HEK293 (cell line): Measurements from ENCODE around the gene C1QTNF12.

Experiments used
- CTCF ChIA-PET: fragments of 350-600 bp; formaldehyde crosslinking; extraction: SDS; loops from one replicate; lab custom pipeline; 2021; ENCODE audit warnings: antibody characterized with exemption; lab: Yijun Ruan, JAX
- POLR2A ChIA-PET: fragments of 300-600 bp; formaldehyde crosslinking; extraction: SDS; loops from one replicate; lab custom pipeline; 2020; ENCODE audit warnings: antibody characterized with exemption, inconsistent platforms; lab: Yijun Ruan, JAX
- H3K27ac ChIP-seq: fragments of 200-500 bp; sonication (Bioruptor generic); 2 replicates; pipeline ENCODE4 v1.5.1; 2014; ENCODE audit warnings: low read depth, low read length, control low read depth, inconsistent platforms; ENCODE audit errors: extremely low read depth
- H3K36me3 ChIP-seq, 2 experiments: fragments of 200-500 bp in 1 of 2; sonication (Bioruptor generic) in 1 of 2; 1 replicate in 1 of 2; 2 replicates in 1 of 2; pipeline ENCODE4 v1.5.1; 2014 to 2017; ENCODE audit warnings: inconsistent platforms in 2 of 2, low read length in 2 of 2; ENCODE audit not compliant: control insufficient read depth in 2 of 2, insufficient read depth in 1 of 2
- H3K4me1 ChIP-seq: fragments of 200-500 bp; sonication (Bioruptor generic); 2 replicates; pipeline ENCODE4 v1.5.1; 2014; ENCODE audit warnings: mild to moderate bottlenecking, low read length, inconsistent platforms; ENCODE audit not compliant: control insufficient read depth, insufficient read depth
- H3K4me3 ChIP-seq: 2 replicates; pipeline ENCODE4 v1.5.1; 2011; ENCODE audit warnings: low read depth, mild to moderate bottlenecking, control low read depth, low read length, moderate library complexity
- H3K9me3 ChIP-seq: fragments of 200-500 bp; sonication (Bioruptor generic); 2 replicates; pipeline ENCODE4 v1.5.1; 2014; ENCODE audit warnings: low read depth, low read length, inconsistent platforms; ENCODE audit not compliant: control insufficient read depth, insufficient read depth
- EGR2 ChIP-seq: fragments of 450-650 bp; formaldehyde crosslinking; IDR thresholded peaks from 2 replicates; pipeline ENCODE4 v1.5.1; 2016; ENCODE audit warnings: low read depth, missing biosample characterization, missing genetic modification characterization
- HIC1 ChIP-seq: fragments of 450-650 bp; formaldehyde crosslinking; IDR thresholded peaks from 2 replicates; pipeline ENCODE4 v1.5.1; 2016; ENCODE audit warnings: missing biosample characterization, missing genetic modification characterization
- KLF8 ChIP-seq: fragments of 450-650 bp; formaldehyde crosslinking; IDR thresholded peaks from 2 replicates; pipeline ENCODE4 v1.5.1; 2016; ENCODE audit warnings: missing biosample characterization, missing genetic modification characterization
- KLF9 ChIP-seq: fragments of 450-650 bp; formaldehyde crosslinking; IDR thresholded peaks from 2 replicates; pipeline ENCODE4 v1.5.1; 2016; ENCODE audit warnings: missing biosample characterization, missing genetic modification characterization, low read depth
- PRDM10 ChIP-seq: fragments of 450-650 bp; formaldehyde crosslinking; IDR thresholded peaks from 2 replicates; pipeline ENCODE4 v1.5.1; 2016; ENCODE audit warnings: missing biosample characterization, missing genetic modification characterization
- REPIN1 ChIP-seq: fragments of 450-650 bp; formaldehyde crosslinking; IDR thresholded peaks from 2 replicates; pipeline ENCODE4 v1.5.1; 2017; ENCODE audit warnings: missing biosample characterization, missing genetic modification characterization, low read depth
- ZBTB20 ChIP-seq: fragments of 450-650 bp; formaldehyde crosslinking; IDR thresholded peaks from 2 replicates; pipeline ENCODE4 v1.5.1; 2016; ENCODE audit warnings: missing biosample characterization, missing genetic modification characterization
- ZFHX2 ChIP-seq: fragments of 450-650 bp; formaldehyde crosslinking; conservative IDR thresholded peaks from 2 replicates; pipeline ENCODE4 v1.5.1; 2016; ENCODE audit warnings: missing biosample characterization, missing genetic modification characterization
- ZNF184 ChIP-seq: fragments of 450-650 bp; IDR thresholded peaks from 2 replicates; pipeline ENCODE4 v1.5.1; 2018; ENCODE audit warnings: missing biosample characterization, mild to moderate bottlenecking, missing genetic modification characterization
- ZNF19 ChIP-seq: fragments of 450-650 bp; formaldehyde crosslinking; IDR thresholded peaks from 2 replicates; pipeline ENCODE4; 2016; ENCODE audit warnings: missing biosample characterization, missing genetic modification characterization, low read depth
- ZNF433 ChIP-seq: fragments of 450-650 bp; formaldehyde crosslinking; IDR thresholded peaks from 2 replicates; pipeline ENCODE4 v1.5.1; 2016; ENCODE audit warnings: missing biosample characterization, missing genetic modification characterization, low read depth
- ZNF449 ChIP-seq: fragments of 450-650 bp; formaldehyde crosslinking; IDR thresholded peaks from 2 replicates; pipeline ENCODE4 v1.5.1; 2017; ENCODE audit warnings: missing biosample characterization, mild to moderate bottlenecking, missing genetic modification characterization, moderate library complexity
- ZNF518A ChIP-seq: fragments of 450-650 bp; formaldehyde crosslinking; conservative IDR thresholded peaks from 2 replicates; pipeline ENCODE4 v1.5.1; 2016; ENCODE audit warnings: low read depth, missing biosample characterization, missing genetic modification characterization
- ZNF580 ChIP-seq: fragments of 450-650 bp; formaldehyde crosslinking; IDR thresholded peaks from 2 replicates; pipeline ENCODE4 v1.5.1; 2016; ENCODE audit warnings: missing biosample characterization, missing genetic modification characterization
- ZNF639 ChIP-seq: fragments of 450-650 bp; formaldehyde crosslinking; IDR thresholded peaks from 2 replicates; pipeline ENCODE4 v1.5.1; 2016; ENCODE audit warnings: missing biosample characterization, missing genetic modification characterization
- ZNF692 ChIP-seq: fragments of 450-650 bp; formaldehyde crosslinking; IDR thresholded peaks from 2 replicates; pipeline ENCODE4 v1.5.1; 2016; ENCODE audit warnings: missing biosample characterization, missing genetic modification characterization
- ZSCAN16 ChIP-seq: fragments of 450-650 bp; formaldehyde crosslinking; IDR thresholded peaks from 2 replicates; pipeline ENCODE4 v1.5.1; 2016; ENCODE audit warnings: missing biosample characterization, missing genetic modification characterization

C1QTNF12 gene

GRCh38 chr1:1216770-1217620, 29.5 kb downstream of the C1QTNF12 start (continued):
- TF ChIP-seq ZNF518A (tag by site-specific recombination) (no peak), ZFHX2 (tag by site-specific recombination) (no peak)

- H3K36me3 ChIP-seq = peaks cover 0 to 58% of the 10 kb centered on the region in 2 experiments; a peak in 1 of 3 replicates
- no peak overlapping the region for H3K4me3 ChIP-seq
- H3K4me1 ChIP-seq = no peaks in the 10 kb centered on the region
- ChIA-PET CTCF (no interaction called here), POLR2A (interaction anchor here (1.1 to 1.5 kb wide), 2 partner anchors 10 to 17 kb away, joined by 3 to 4 read pairs; no protein-coding TSS in a partner anchor)
- no peaks in the 10 kb centered on the region for H3K9me3 ChIP-seq
- H3K27ac ChIP-seq = no peak overlapping the region
- TF ChIP-seq REPIN1 (tag by site-specific recombination) (no peak), ZSCAN16 (tag by site-specific recombination) (no peak), KLF8 (tag by site-specific recombination) (no peak), ZNF19 (tag by site-specific recombination) (no peak), ZNF184 (tag by site-specific recombination) (no peak), PRDM10 (no peak), KLF9 (tag by site-specific recombination) (no peak), HIC1 (tag by site-specific recombination) (peak; percentile 65; the same call in 1 of the 2 replicates), ZNF580 (tag by site-specific recombination) (no peak), ZBTB20 (tag by site-specific recombination) (peak; percentile 21; the same call in 1 of the 2 replicates), EGR2 (no peak), ZNF692 (tag by site-specific recombination) (no peak), ZNF433 (tag by site-specific recombination) (no peak), ZNF639 (tag by site-specific recombination) (no peak), ZNF449 (no peak)
Measured at GRCh38 chr1:1215881-1216605, 30.5 kb downstream of the C1QTNF12 start.
